Activated CD8-positive, alpha-beta memory T cell treated with anti-CD3 and anti-CD28 coated beads, Interleukin-2, amount 10 ng/mL, durations not matched to agents 7 days and 5 days (primary cell): ENCODE measurements around the gene TTLL1. TPM values are rescaled to one million over a fixed set of nuclear protein-coding genes. Genes with fewer than 3 reads are reported as not detected.
A peak's percentile ranks its signal among the peaks of the same experiment; 100 is the strongest.

Experiments
- ATAC-seq: fragments of 150-1000 bp; cut with Tn5 transposase; one replicate; pipeline ENCODE4 v1.10.0; 2021; ENCODE audit warnings: moderate library complexity
- CTCF ChIA-PET: fragments of 350-600 bp; sonication (Branson Sonifier 250); formaldehyde crosslinking; loops from one replicate; lab custom pipeline; 2021; ENCODE audit warnings: antibody characterized with exemption; lab: Charles Lee
- DNase-seq: peaks from one replicate; pipeline ENCODE4 v3.0.0-alpha.2; 2020
- H3K27ac Mint-ChIP-seq: one replicate; pipeline ENCODE4 v1.8.0; 2021; ENCODE audit warnings: mild to moderate bottlenecking, mixed read lengths
- H3K27me3 Mint-ChIP-seq: one replicate; pipeline ENCODE4 v1.8.0; 2021; ENCODE audit warnings: mixed read lengths
- H3K36me3 Mint-ChIP-seq: one replicate; pipeline ENCODE4 v1.8.0; 2021; ENCODE audit warnings: mild to moderate bottlenecking, mixed read lengths
- H3K4me1 Mint-ChIP-seq: one replicate; pipeline ENCODE4 v1.8.0; 2021; ENCODE audit warnings: mixed read lengths
- H3K4me3 Mint-ChIP-seq: one replicate; pipeline ENCODE4 v1.8.0; 2021; ENCODE audit warnings: mild to moderate bottlenecking, moderate library complexity, mixed read lengths
- H3K9me3 Mint-ChIP-seq: one replicate; pipeline ENCODE4 v1.8.0; 2022; ENCODE audit warnings: low read depth, mixed read lengths
- total RNA-seq, 2 experiments: library from RNA; stranded (reverse); gene quantifications; one replicate each; pipeline ENCODE4 v1.2.3, GENCODE V29; 2021

TTLL1 gene
- total RNA-seq, 2 experiments from 2014 or later = 9.1 to 9.9 TPM

GRCh38 chr22:43101306-43101705 is 12.1 kb upstream of the TTLL1 start:
- Mint-ChIP-seq H3K36me3 (peaks cover 1% of the 10 kb centered on the region), H3K27me3 (no peaks in the 10 kb centered on the region), H3K4me3 (no peak overlapping the region), H3K9me3 (peaks cover 2% of the 10 kb centered on the region), H3K4me1 (peaks cover 5% of the 10 kb centered on the region), H3K27ac (no peak overlapping the region)
- ATAC-seq = no peak
- no peak for DNase-seq
- CTCF ChIA-PET = interaction anchor here (0.7 kb wide), 1 partner anchor 14 kb away, joined by 3 read pairs; no protein-coding TSS in a partner anchor

GRCh38 chr22:43100225-43100624 is 11.0 kb upstream of the TTLL1 start:
- no peak for DNase-seq
- Mint-ChIP-seq H3K27me3 (no peaks in the 10 kb centered on the region), H3K36me3 (peaks cover 6% of the 10 kb centered on the region), H3K27ac (no peak overlapping the region), H3K4me1 (peaks cover 5% of the 10 kb centered on the region), H3K4me3 (no peak overlapping the region), H3K9me3 (peaks cover 7% of the 10 kb centered on the region)
- CTCF ChIA-PET = no interaction called here
- ATAC-seq = no peak

GRCh38 chr22:43099095-43099494 is 9.9 kb upstream of the TTLL1 start:
- Mint-ChIP-seq H3K4me3 (no peak overlapping the region), H3K9me3 (peaks cover 7% of the 10 kb centered on the region), H3K27me3 (no peaks in the 10 kb centered on the region), H3K36me3 (peaks cover 6% of the 10 kb centered on the region), H3K27ac (no peak overlapping the region), H3K4me1 (peaks cover 3% of the 10 kb centered on the region)
- ATAC-seq (no peak), DNase-seq (no peak)
- CTCF ChIA-PET = interaction anchor here (0.7 to 1.3 kb wide), 3 partner anchors 9 to 37 kb away, joined by 3 to 7 read pairs (median 3); no protein-coding TSS in a partner anchor

- no peak overlapping the region for H3K27ac Mint-ChIP-seq
- DNase-seq = no peak
- CTCF ChIA-PET = interaction anchor here (0.6 to 1.3 kb wide), 4 partner anchors 8 to 288 kb away, joined by 3 to 7 read pairs (median 3); no protein-coding TSS in a partner anchor
- H3K27me3 Mint-ChIP-seq = no peaks in the 10 kb centered on the region
- no peaks in the 10 kb centered on the region for H3K4me1 Mint-ChIP-seq
- H3K36me3 Mint-ChIP-seq = peaks cover 6% of the 10 kb centered on the region
- no peak for ATAC-seq
- H3K4me3 Mint-ChIP-seq = no peak overlapping the region
- peaks cover 7% of the 10 kb centered on the region for H3K9me3 Mint-ChIP-seq
These were observed 9.2 kb upstream of the TTLL1 start for GRCh38 chr22:43098356-43098755.

GRCh38 chr22:43096420-43096819 is 7.2 kb upstream of the TTLL1 start:
- peaks cover 7% of the 10 kb centered on the region for H3K9me3 Mint-ChIP-seq
- H3K36me3 Mint-ChIP-seq = peaks cover 6% of the 10 kb centered on the region
- CTCF ChIA-PET = no interaction called here
- DNase-seq = no peak
- H3K27me3 Mint-ChIP-seq = no peaks in the 10 kb centered on the region
- H3K27ac Mint-ChIP-seq = no peak overlapping the region
- peaks cover 2% of the 10 kb centered on the region for H3K4me1 Mint-ChIP-seq
- H3K4me3 Mint-ChIP-seq = no peak overlapping the region
- no peak for ATAC-seq

- peaks cover 6% of the 10 kb centered on the region for H3K36me3 Mint-ChIP-seq
These were observed 5.4 kb upstream of the TTLL1 start for GRCh38 chr22:43094551-43094950.

GRCh38 chr22:43094085-43094484 is 4.9 kb upstream of the TTLL1 start:
- ATAC-seq (no peak), DNase-seq (no peak)
- Mint-ChIP-seq H3K36me3 (peaks cover 6% of the 10 kb centered on the region), H3K27ac (no peak overlapping the region), H3K27me3 (no peaks in the 10 kb centered on the region), H3K4me1 (peaks cover 9% of the 10 kb centered on the region), H3K9me3 (peaks cover 7% of the 10 kb centered on the region), H3K4me3 (no peak overlapping the region)
- CTCF ChIA-PET = no interaction called here

More at GRCh38 chr22:43094551-43094950, 5.4 kb upstream of the TTLL1 start:
- H3K4me1 Mint-ChIP-seq = peaks cover 7% of the 10 kb centered on the region
- H3K9me3 Mint-ChIP-seq = peaks cover 7% of the 10 kb centered on the region
- no peak overlapping the region for H3K27ac Mint-ChIP-seq
- DNase-seq = no peak
- no peaks in the 10 kb centered on the region for H3K27me3 Mint-ChIP-seq
- no peak overlapping the region for H3K4me3 Mint-ChIP-seq
- no peak for ATAC-seq
- CTCF ChIA-PET = no interaction called here

GRCh38 chr22:43092085-43092484 is 2.9 kb upstream of the TTLL1 start:
- CTCF ChIA-PET = interaction anchor here (1.2 to 1.4 kb wide), 2 partner anchors 225 to 265 kb away, joined by 3 to 6 read pairs; no protein-coding TSS in a partner anchor
- H3K27me3 Mint-ChIP-seq = no peaks in the 10 kb centered on the region
- no peak for DNase-seq
- peaks cover 6% of the 10 kb centered on the region for H3K36me3 Mint-ChIP-seq
- H3K27ac Mint-ChIP-seq = no peak overlapping the region
- H3K9me3 Mint-ChIP-seq = peaks cover 7% of the 10 kb centered on the region
- no peak for ATAC-seq
- H3K4me1 Mint-ChIP-seq = peaks cover 15% of the 10 kb centered on the region
- no peak overlapping the region for H3K4me3 Mint-ChIP-seq

- Mint-ChIP-seq H3K4me1 (peaks cover 34% of the 10 kb centered on the region), H3K27ac (no peak overlapping the region), H3K4me3 (peak overlapping the region; percentile 85), H3K9me3 (no peaks in the 10 kb centered on the region), H3K36me3 (peaks cover 7% of the 10 kb centered on the region), H3K27me3 (no peaks in the 10 kb centered on the region)
- ATAC-seq (peak; percentile 16), DNase-seq (peak; percentile 74)
- CTCF ChIA-PET = interaction anchor here (0.6 to 1.4 kb wide), 10 partner anchors 9 to 529 kb away, joined by 3 to 7 read pairs (median 4); no protein-coding TSS in a partner anchor
These were observed 1.1 kb upstream of the TTLL1 start for GRCh38 chr22:43090130-43090789.

GRCh38 chr22:43088627-43088983 is 586 bp downstream of the TTLL1 start:
- CTCF ChIA-PET = no interaction called here
- peaks cover 35% of the 10 kb centered on the region for H3K4me1 Mint-ChIP-seq
- peak overlapping the region; percentile 89 for H3K27ac Mint-ChIP-seq
- DNase-seq (no peak), ATAC-seq (peak; percentile 3)
- peaks cover 8% of the 10 kb centered on the region for H3K36me3 Mint-ChIP-seq
- H3K27me3 Mint-ChIP-seq = no peaks in the 10 kb centered on the region
- no peaks in the 10 kb centered on the region for H3K9me3 Mint-ChIP-seq
- peak overlapping the region; percentile 85 for H3K4me3 Mint-ChIP-seq

GRCh38 chr22:43085658-43086606 is 3.3 kb downstream of the TTLL1 start:
- no peak overlapping the region for H3K4me3 Mint-ChIP-seq
- H3K4me1 Mint-ChIP-seq = peaks cover 33% of the 10 kb centered on the region
- ATAC-seq (no peak), DNase-seq (peak; percentile 60)
- H3K27ac Mint-ChIP-seq = peak overlapping the region; percentile 79
- no peaks in the 10 kb centered on the region for H3K9me3 Mint-ChIP-seq
- peaks cover 8% of the 10 kb centered on the region for H3K36me3 Mint-ChIP-seq
- no peaks in the 10 kb centered on the region for H3K27me3 Mint-ChIP-seq
- CTCF ChIA-PET = interaction anchor here (1.3 to 2.0 kb wide), 3 partner anchors 19 to 269 kb away, joined by 3 to 7 read pairs (median 4); no protein-coding TSS in a partner anchor

- DNase-seq (no peak), ATAC-seq (no peak)
- H3K27ac Mint-ChIP-seq = no peak overlapping the region
- H3K9me3 Mint-ChIP-seq = no peaks in the 10 kb centered on the region
- no peaks in the 10 kb centered on the region for H3K27me3 Mint-ChIP-seq
- H3K4me3 Mint-ChIP-seq = no peak overlapping the region
- CTCF ChIA-PET = no interaction called here
- H3K4me1 Mint-ChIP-seq = peaks cover 22% of the 10 kb centered on the region
- H3K36me3 Mint-ChIP-seq = peaks cover 8% of the 10 kb centered on the region
These were observed 7.2 kb downstream of the TTLL1 start for GRCh38 chr22:43081968-43082367.

- Mint-ChIP-seq H3K4me3 (no peak overlapping the region), H3K27ac (no peak overlapping the region), H3K27me3 (no peaks in the 10 kb centered on the region), H3K36me3 (peaks cover 5% of the 10 kb centered on the region), H3K9me3 (no peaks in the 10 kb centered on the region), H3K4me1 (peaks cover 8% of the 10 kb centered on the region)
- ATAC-seq = no peak
- DNase-seq = no peak
- CTCF ChIA-PET = no interaction called here
These were observed 8.6 kb downstream of the TTLL1 start for GRCh38 chr22:43080616-43081015.
